Measurements from ENCODE around the gene DDAH2. TPM values are rescaled to one million over a fixed set of nuclear protein-coding genes. Genes with fewer than 3 reads are reported as not detected.

The DDAH2 gene
- total RNA-seq, 1 donor from 2014 or later, result 233 TPM

DNA sequence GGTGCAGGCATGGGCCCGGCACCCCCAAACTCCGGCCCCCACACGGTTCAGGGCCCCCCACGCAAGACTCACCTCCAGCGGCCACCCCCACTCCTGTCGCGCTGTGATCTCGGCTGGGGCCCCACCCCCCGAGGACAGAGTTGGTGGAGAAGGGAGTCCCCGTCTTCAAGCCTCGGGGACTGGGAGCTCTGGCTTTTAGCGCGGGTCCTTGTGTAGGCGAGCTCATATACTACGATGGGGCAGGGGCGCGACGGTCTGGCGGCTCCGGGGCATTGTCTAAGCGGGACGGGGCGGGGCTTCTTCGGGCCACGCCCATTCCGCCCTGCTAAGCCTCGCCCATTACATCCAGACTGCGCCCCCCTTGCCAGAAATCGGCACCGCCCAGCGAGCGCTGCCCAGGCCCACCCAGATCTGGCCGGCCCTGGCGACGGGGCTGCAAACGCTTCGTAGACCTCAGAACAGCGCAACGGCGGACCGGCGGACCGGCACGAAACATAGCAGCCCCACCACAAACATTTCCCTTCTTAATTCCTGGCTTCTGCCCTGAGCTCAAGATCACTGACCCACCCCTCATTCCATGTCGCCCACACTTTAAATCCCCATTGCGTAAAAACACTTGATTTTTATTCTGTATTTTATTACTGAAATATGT, 1.0 kb upstream of the DDAH2 start:
- no peaks in the 10 kb centered on the region for H3K27me3 Mint-ChIP-seq
- H3K36me3 Mint-ChIP-seq (ENCODE audit: insufficient read depth), result peaks cover 47% of the 10 kb centered on the region

DNA sequence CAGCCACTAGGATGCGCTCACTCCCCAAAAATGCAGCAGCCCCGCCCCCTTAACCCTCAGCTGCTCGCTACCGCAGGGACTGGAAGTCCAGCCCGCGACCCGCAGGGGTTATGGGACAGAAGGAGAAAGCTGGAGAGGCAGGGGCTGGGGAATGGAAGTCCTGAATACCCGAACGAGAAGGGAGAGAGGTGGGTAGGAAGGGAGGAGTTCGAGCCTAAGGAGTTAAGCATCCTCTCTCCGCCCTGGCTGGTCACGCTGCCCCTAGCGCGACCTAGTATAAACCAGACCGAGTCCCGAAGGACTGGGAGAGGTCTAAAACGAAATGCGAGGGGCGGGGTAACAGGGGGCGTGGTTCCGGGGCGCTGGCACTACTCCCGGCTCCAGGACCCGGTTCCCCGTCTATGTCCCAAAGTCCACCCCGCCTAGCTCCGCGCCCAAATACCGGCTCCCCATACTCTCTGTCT, 448 bp upstream of the DDAH2 start:
- Mint-ChIP-seq H3K9me3 (ENCODE audit: low read depth) (no peaks in the 10 kb centered on the region), H3K27me3 (no peaks in the 10 kb centered on the region), H3K4me1 (ENCODE audit: low read depth) (peaks cover 23% of the 10 kb centered on the region), H3K4me3 (ENCODE audit: low read depth) (peak overlapping the region; percentile 98), H3K27ac (peak overlapping the region; percentile 96), H3K36me3 (ENCODE audit: insufficient read depth) (peaks cover 50% of the 10 kb centered on the region)
- peak; percentile 21 for TF ChIP-seq CTCF (IDR thresholded peaks at IDR 0.05; ENCODE audit: unreplicated experiment)
- DNase-seq (ENCODE audit: low spot score, unreplicated experiment), result peak; percentile 75

More for the DNA sequence above, 1.0 kb upstream of the DDAH2 start:
- Mint-ChIP-seq H3K9me3 (ENCODE audit: low read depth) (no peaks in the 10 kb centered on the region), H3K27ac (peak overlapping the region; percentile 96), H3K4me3 (ENCODE audit: low read depth) (peak overlapping the region; percentile 98), H3K4me1 (ENCODE audit: low read depth) (peaks cover 27% of the 10 kb centered on the region)
- peak; percentile 90 for DNase-seq (ENCODE audit: low spot score, unreplicated experiment)
- TF ChIP-seq CTCF (IDR thresholded peaks at IDR 0.05; ENCODE audit: unreplicated experiment), result no peak

DNA sequence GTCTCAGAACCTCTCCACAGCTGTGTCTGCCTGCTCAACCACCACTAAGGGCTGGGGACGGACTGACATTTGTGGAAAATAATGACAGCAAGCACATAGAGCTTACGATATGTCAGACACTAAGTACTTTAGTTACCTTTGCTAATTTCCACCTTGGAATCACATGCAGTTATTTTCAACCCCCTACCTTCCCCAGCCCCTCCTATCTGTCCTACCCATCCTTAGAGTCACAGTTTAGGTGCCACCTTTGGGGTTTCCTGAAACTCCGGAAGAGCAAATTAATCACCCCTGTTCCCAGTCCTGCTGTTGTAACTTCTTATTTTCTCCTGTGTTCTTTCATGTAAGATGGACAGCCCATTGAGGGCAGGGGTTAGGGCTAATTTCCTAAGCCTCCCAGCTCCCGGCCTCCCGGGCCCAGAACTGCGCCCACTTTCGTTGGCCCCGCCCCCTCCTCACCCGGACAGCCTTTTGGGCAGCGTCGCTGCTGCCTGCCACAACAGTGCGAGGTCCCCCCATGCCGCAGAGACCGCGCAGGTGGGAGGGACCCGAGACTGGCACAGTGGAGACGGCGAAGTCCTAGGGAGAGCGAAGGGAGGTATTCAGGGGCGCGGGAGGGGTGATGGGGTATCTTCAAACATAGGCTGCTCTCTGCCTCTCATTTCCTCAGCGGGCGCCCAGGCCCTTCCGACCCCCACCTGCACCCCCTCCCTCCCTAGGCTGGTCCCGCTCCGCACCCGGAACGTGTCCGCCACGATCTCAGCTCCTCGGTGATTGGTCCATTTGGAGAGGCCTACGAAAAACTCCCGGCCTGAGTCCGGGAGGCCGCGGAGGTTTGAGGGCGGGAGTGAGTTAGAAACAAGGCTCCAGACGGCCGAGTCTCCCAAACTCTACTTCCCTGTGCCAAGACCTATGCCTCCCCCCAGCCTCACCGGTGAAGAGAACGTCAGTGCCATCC, 1.1 kb downstream of the DDAH2 start:
- DNase-seq (ENCODE audit: low spot score, unreplicated experiment), result no peak
- Mint-ChIP-seq H3K4me3 (ENCODE audit: low read depth) (peak overlapping the region; percentile 98), H3K27me3 (no peaks in the 10 kb centered on the region), H3K36me3 (ENCODE audit: insufficient read depth) (peaks cover 46% of the 10 kb centered on the region), H3K4me1 (ENCODE audit: low read depth) (peaks cover 14% of the 10 kb centered on the region), H3K9me3 (ENCODE audit: low read depth) (no peaks in the 10 kb centered on the region), H3K27ac (peak overlapping the region; percentile 56)
- TF ChIP-seq CTCF (IDR thresholded peaks at IDR 0.05; ENCODE audit: unreplicated experiment), result no peak

DNA sequence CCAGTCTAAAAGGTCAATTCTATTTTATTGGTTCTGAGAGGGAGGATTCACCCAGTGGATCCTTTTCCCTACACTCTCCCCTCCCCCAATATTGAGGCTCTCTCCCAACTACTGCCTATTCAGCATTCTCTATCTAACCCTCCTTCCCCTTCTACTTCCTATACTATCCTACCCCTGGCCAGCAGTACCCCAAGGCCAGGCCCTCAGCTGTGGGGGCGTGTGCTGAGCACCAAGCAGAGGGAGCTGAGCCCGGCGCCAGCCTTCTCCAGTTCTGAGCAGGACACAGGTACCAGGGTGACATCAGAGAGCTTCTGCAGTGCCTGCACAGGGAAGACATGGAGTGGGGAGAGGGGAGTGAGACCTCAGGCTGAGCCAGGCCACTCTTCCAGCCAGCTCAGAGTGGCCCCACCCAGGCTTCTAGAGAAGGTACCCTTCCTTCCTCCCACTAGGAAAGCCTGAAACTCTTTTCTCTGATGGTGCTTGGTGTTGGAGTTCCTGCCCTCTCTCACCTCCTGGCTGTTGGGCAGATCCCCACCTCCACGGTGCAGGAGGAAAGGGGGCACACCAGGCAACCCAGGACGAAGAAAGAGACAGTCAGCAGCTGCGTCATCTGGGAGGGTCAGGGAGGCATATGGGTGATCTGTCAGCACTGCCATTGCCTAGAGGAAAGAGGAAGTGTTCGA, 1.9 kb downstream of the DDAH2 start:
- Mint-ChIP-seq H3K27ac (no peak overlapping the region), H3K4me3 (ENCODE audit: low read depth) (peak overlapping the region; percentile 61), H3K36me3 (ENCODE audit: insufficient read depth) (peaks cover 44% of the 10 kb centered on the region), H3K27me3 (no peaks in the 10 kb centered on the region), H3K9me3 (ENCODE audit: low read depth) (no peaks in the 10 kb centered on the region), H3K4me1 (ENCODE audit: low read depth) (peaks cover 14% of the 10 kb centered on the region)
- no peak for DNase-seq (ENCODE audit: low spot score, unreplicated experiment)
- TF ChIP-seq CTCF (IDR thresholded peaks at IDR 0.05; ENCODE audit: unreplicated experiment), result no peak

All from progenitor cell of endocrine pancreas (in vitro differentiated cells).